HG02610 (cell line): ENCODE data around the gene MYO9B.

Experiments used
- ATAC-seq: cut with Tn5 transposase; IDR thresholded peaks from one replicate; pipeline ENCODE4 v1.9.1; 2021; ENCODE audit warnings: mild to moderate bottlenecking, moderate library complexity; ENCODE audit not compliant: unreplicated experiment

The MYO9B gene

DNA sequence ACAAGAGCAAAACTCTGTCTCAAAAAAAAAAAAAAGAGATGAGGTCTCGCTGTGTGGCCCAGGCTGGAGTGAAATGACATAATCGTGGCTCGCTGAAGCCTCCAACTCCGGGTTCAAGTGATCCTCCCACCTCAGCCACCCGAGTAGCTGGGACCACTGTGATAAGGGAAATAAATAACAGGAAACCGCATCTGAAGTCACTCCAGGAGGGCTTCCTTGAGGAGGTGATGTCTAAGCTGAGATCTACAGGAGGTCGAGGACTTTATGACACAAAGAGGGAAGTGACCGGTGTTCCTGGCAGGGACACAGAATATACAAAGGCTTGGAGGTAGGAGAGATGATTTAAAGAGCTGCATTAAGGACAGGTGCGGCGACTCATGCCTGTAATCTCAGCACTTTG is 179.1 kb downstream of the MYO9B start:
- ATAC-seq: no peak

DNA sequence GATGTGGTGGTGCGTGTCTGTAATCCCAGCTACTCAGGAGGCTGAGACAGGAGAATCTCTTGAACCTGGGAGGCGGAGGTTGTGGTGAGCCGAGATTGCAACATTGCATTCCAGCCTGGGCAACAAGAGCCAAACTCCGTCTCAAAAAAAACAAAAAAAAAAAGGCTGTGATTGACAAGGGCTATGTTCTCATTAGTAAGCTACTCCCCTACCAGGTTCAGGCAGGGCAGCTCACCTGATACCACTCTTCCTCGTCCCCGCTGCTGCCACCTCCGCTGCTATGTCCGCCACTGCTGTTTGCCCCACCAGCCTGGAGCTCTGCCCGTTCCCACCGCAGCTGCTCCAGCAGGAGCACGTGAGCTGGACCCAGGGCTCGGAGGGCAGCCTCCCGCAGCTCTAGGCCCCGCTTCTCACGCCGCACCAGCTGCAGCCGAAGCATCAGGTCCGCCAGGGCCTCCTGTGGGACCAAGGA is 179.6 kb downstream of the MYO9B start:
- ATAC-seq: no peak

DNA sequence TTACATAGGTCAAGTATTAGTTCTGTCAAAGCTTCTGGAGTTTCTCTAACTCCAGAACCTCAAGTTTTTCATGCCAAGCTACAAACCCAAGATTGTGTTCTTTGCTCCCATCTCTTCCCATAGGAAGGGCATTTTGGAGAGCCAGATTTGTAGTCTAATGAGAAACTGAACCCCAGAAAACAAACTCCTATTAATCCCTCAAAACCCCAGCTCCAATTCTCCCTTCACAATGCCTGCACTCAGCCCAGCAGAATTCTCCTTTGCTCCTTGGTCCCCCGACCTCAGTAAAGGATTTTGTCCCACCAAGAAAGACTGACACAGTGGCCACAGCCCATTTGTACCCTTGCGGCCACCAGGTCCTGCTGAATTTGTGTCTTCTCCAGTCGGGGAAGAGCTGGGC is 180.6 kb downstream of the MYO9B start:
- no peak for ATAC-seq

DNA sequence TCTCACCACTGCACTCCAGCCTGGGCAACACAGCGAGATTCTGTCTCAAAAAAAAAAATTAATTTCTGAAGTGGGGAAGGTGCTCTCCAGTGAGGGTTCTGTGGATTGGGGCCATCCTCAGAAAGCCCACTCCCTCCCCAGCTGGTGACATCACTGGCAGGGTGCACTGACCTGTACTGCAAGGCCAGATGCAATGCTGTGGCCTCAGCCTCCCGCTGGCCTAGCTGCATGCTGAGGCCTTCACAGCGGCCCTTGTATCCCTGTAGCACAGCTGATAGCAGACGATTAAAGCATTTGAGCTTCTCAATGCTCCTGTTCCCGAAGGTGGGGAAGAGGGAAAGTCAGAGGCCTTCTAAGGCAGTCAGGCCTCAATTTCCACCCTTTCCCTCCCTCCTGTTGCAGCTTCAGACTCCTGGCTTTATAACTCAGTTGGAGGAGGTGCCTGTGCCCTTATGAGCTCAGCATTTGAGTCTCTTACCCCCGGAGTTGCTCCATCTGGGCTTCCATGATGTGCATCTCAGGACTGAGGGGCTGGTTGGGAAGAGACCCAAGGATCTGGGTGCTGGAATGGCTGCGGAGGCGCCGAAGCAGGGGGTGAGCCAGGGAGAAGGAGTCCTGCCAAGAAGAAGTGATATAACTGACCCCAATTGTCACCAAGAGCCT is 183.7 kb downstream of the MYO9B start:
- no peak for ATAC-seq

DNA sequence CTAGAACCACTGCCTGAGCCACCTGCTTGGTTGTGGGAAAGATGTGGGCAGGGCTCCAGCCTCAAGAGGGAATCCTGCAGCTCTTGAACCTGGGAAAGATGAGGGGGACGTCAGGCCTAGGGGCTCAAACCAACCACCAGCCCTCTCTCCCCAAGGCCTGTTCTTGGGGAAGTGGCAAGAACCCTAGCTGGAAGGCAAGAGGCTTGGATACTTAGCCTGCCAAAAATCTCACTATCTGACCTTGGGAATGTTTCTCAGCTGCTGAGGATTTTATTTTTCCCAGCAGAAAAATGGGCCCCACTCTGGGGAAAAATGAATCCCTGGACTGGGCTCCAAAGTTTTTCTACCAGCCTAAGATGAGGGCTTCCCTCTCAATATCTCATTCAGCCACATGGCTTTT is 184.4 kb downstream of the MYO9B start:
- no peak for ATAC-seq

DNA sequence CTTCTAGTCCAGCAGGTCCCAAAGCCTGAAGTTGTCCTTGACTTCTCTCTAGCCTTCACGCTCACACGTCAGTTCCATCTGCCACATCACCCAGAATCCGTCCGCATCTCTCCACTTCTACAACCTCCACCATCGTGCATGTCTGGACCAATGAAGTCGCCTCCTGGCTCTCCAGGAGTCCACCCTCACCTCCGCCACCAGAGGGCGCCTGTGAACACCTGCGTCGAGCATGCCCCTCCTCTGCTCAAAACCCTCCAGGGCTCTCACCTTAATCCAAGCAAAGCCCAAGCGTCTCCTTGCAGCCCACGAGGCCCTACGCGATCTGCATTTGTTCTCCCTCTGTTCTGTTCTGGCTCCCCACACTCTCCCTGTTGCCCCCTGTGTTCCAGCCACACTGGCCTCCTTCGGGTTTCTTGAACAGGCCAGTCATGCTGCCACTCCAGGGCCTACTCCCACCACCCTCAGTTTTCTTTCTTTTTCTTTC is 185.3 kb downstream of the MYO9B start:
- peak; percentile 80 for ATAC-seq

DNA sequence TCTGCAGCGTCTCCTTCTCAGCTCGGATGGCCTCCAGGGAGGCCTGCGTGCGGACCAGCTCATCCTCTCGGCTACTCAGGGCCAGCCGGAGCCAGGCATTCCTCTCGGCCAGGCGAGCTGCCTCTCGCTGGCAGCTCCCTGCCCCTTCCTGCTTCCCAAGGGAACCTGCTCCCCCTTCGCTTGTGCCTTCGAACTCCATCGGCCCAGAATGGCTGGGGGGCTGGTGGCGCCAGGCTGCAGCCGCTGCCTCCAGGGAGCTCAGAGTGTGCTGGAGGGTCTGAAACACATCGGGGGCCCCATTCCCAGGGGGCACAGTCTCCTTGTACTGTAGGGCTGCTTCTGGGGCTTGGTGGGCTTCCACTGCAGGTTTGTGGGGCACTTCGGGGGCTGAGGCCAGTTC is 187.0 kb downstream of the MYO9B start:
- ATAC-seq: no peak
